Heart right ventricle (tissue), 16 donors: ENCODE measurements around the gene VDAC2. TPM values are rescaled to one million over a fixed set of nuclear protein-coding genes. Genes with fewer than 3 reads are reported as not detected.

Experiments used
- ATAC-seq, 8 donors: fragments of 200-7000 bp; cut with Tn5 transposase; one replicate each; pipeline ENCODE4 v1.9.1; 2020; ENCODE audit warnings: mild to moderate bottlenecking in 8 of 8, moderate library complexity in 8 of 8, moderate number of reproducible peaks in 1 of 8
- DNase-seq, 2 donors: peaks; one replicate each; pipeline ENCODE4 v3.0.0-alpha.2; 2020
- H3K27ac ChIP-seq, 10 donors: fragments of 200-600 bp; sonication (generic) in 2 of 10; one replicate each; pipeline versions ENCODE4 v1.5.0 to v1.8.0; 2020 to 2022; ENCODE audit warnings: mild to moderate bottlenecking in 3 of 10
- H3K27me3 ChIP-seq, 7 donors: fragments of 200-600 bp; one replicate each; pipeline ENCODE4 v1.8.0; 2021 to 2022; ENCODE audit warnings: mild to moderate bottlenecking in 2 of 7
- H3K36me3 ChIP-seq, 9 donors: fragments of 200-600 bp; sonication (generic) in 1 of 9; one replicate each; pipeline versions ENCODE4 v1.5.0 to v1.8.0; 2020 to 2022; ENCODE audit warnings: mild to moderate bottlenecking in 2 of 9
- H3K4me1 ChIP-seq, 9 donors: fragments of 200-600 bp; sonication (generic) in 1 of 9; one replicate each; pipeline versions ENCODE4 v1.5.0 to v1.8.0; 2020 to 2022; ENCODE audit warnings: mild to moderate bottlenecking in 4 of 9
- H3K4me3 ChIP-seq, 10 donors: fragments of 200-600 bp; sonication (generic) in 2 of 10; one replicate each; pipeline versions ENCODE4 v1.5.0 to v1.8.0; 2020 to 2022; ENCODE audit warnings: mild to moderate bottlenecking in 7 of 10, moderate library complexity in 2 of 10
- H3K9me3 ChIP-seq, 11 donors: fragments of 200-600 bp in 10 of 11; sonication (generic) in 2 of 11; one replicate each; pipeline versions ENCODE4 v1.5.0 to v1.8.0; 2013 to 2022; ENCODE audit warnings: mild to moderate bottlenecking in 2 of 11, control low read depth in 1 of 11, moderate library complexity in 1 of 11
- WGBS, 2 donors: extraction: QIAGEN DNeasy Blood & Tissue Kit; methylation state at CpG; one replicate each; pipeline ENCODE4 v1.1.7; 2013; ENCODE audit warnings: inconsistent platforms in 1 of 2; 5-methylcytosine and 5-hydroxymethylcytosine counted together
- intact Hi-C, 10 donors: fragments of 100-400 bp; cut with DNase I; formaldehyde crosslinking; loops; one replicate each; pipeline versions ENCODE4 v1.11.1 to v1.14.2; 2022
- polyA plus RNA-seq, 2 donors: library from polyadenylated mRNA; stranded (reverse); fragments of 200-250 nt; gene quantifications; one replicate each; pipeline ENCODE4 v1.2.3, GENCODE V29; 2013
- total RNA-seq, 10 donors: library from RNA; stranded (reverse); fragmentation: NEBNext Ultra II Directional in 3 of 10; extraction: Animal tissue kit (Norgen Biotek cat#: 25700) in 3 of 10; gene quantifications; one replicate each; pipeline versions ENCODE4 v1.2.1 to v1.2.4, GENCODE V29; 2021 to 2023
- TF ChIP-seq, protein P1 (sequence below), 9 donors: fragments of 200-600 bp; sonication (generic) in 2 of 9; IDR thresholded peaks; one replicate each; pipeline versions ENCODE4 v1.5.0 to v1.8.0; 2021 to 2022; ENCODE audit warnings: antibody characterized with exemption in 9 of 9, mild to moderate bottlenecking in 5 of 9, moderate library complexity in 1 of 9
- donor health status: Arrhythmogenic right ventricular cardiomyopathy.
- donor health status: ischemic (EF 13 %, LVEDD 7.1; RV severe dilation, severe dysfunction).
- donor health status: healthy with polysubstance abuse.
- donor health status: DM: no; HTN: yes; CAD: no.
- donor health status: DM: no; HTN: no; CAD: no.
- donor health status: ischemic (EF 25% LVEDD 6.9; RV normal size, moderate dysfunction).
- donor health status: ischemic (EF 25% LVEDD 5.7; RV mildly dilated, moderate dysfunction).
- donor health status: healthy.
- donor health status: DM: yes; HTN: yes; CAD: no.
- donor health status: Ischemic cardiomyopathy.
- donor health status: ischemic (EF 35%, LVEDD 5.7; RV mildly dilated, moderate dysfunction).
- donor health status: nonischemic (EF 11% LVEDD 7.7; RV severe dilation, severe dysfunction).
- donor health status: DM: yes; HTN: yes; CAD: no.
- donor health status: PGD.
- donor health status: ischemic (EF 29% LVEDD 5.4; RV normal size, mild dysfunction).
- donor health status: nonischemic (EF 23%, LVEDD 6.1; RV moderate dilation, normal function).

The VDAC2 gene
- total and polyA plus RNA-seq, 12 donors, result 193 to 606 (median 484) TPM

DNA sequence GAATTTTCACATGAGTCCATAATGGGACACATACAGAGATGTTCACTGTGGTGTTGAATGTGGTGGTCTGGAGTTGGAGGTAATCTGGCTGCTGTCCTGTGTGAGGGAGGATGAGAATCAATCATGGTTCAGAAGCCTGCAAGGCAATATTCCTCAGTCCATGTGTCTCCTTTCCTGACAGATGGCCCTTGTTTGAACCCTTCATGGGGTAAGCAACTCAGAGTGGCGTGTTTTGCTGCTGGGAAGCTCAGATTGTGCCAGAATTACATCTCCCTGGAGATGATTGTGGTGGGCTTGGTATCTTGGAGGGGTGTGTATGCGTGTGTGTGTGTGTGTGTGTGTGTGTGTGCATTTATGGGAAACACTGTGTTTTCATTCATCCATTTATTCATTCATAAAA, 69.6 kb downstream of the VDAC2 start:
- H3K4me3 ChIP-seq, result no peak overlapping the region

More for the DNA sequence above, 69.6 kb downstream of the VDAC2 start:
- WGBS, 2 donors, result 84 to 91% methylated on average over 2 of the region's 2 CpGs
- DNase-seq, result no peak
- Histone ChIP-seq H3K4me1 (peaks cover 0 to 14% (median 8%) of the 10 kb centered on the region in 9 donors), H3K27ac (no peak overlapping the region), H3K9me3 (no peaks in the 10 kb centered on the region), H3K27me3 (peaks cover 0 to 8% (median 0%) of the 10 kb centered on the region in 7 donors), H3K36me3 (no peaks in the 10 kb centered on the region)
- ATAC-seq, result no peak
- TF ChIP-seq, protein P1, sequence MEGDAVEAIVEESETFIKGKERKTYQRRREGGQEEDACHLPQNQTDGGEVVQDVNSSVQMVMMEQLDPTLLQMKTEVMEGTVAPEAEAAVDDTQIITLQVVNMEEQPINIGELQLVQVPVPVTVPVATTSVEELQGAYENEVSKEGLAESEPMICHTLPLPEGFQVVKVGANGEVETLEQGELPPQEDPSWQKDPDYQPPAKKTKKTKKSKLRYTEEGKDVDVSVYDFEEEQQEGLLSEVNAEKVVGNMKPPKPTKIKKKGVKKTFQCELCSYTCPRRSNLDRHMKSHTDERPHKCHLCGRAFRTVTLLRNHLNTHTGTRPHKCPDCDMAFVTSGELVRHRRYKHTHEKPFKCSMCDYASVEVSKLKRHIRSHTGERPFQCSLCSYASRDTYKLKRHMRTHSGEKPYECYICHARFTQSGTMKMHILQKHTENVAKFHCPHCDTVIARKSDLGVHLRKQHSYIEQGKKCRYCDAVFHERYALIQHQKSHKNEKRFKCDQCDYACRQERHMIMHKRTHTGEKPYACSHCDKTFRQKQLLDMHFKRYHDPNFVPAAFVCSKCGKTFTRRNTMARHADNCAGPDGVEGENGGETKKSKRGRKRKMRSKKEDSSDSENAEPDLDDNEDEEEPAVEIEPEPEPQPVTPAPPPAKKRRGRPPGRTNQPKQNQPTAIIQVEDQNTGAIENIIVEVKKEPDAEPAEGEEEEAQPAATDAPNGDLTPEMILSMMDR (IDR thresholded peaks at IDR 0.05), result no peak
- intact Hi-C loops, result no loop called here

Other genes with a start within 250 kb of the VDAC2 start
- gene SAMD8, start 99.1 kb upstream of the VDAC2 start, total RNA-seq, result 10 to 100 TPM; 23.8 to 31.2 (median 26.5) TPM
- 1 to 10 TPM; 5.3 to 8.5 TPM for gene SAMD8, start 99.1 kb upstream of the VDAC2 start, polyA plus RNA-seq
- 10 to 100 TPM; 16.4 to 51.5 (median 29.4) TPM for gene COMTD1, start 25.2 kb downstream of the VDAC2 start, total RNA-seq
- 100 to 1,000 TPM; 103 to 254 TPM for gene COMTD1, start 25.2 kb downstream of the VDAC2 start, polyA plus RNA-seq
- 1 to 10 TPM; 2.5 to 9.7 (median 4.1) TPM for gene ZNF503, start 191.0 kb downstream of the VDAC2 start, total RNA-seq
- gene ZNF503, start 191.0 kb downstream of the VDAC2 start, polyA plus RNA-seq, result 1 to 10 TPM; 5.2 to 5.6 TPM
- gene LRMDA, start 220.8 kb downstream of the VDAC2 start, total RNA-seq, result 10 to 100 TPM in 9 of 10 donors, 1 to 10 TPM in 1; 4.7 to 59.8 (median 13.6) TPM
- gene LRMDA, start 220.8 kb downstream of the VDAC2 start, polyA plus RNA-seq, result 1 to 10 TPM; 4.0 to 8.3 TPM